BE2C (cell line): ENCODE measurements around the gene AKAP13.
A peak's percentile ranks its signal among the peaks of the same experiment; 100 is the strongest.

Source experiments
- DNase-seq: peaks from one replicate; pipeline ENCODE4 v3.0.0-alpha.2; 2020
- H3K27me3 ChIP-seq: fragments of 250-450 bp; sonication (Bioruptor Pico); 2 replicates; pipeline ENCODE4 v1.5.1; 2020; ENCODE audit warnings: mild to moderate bottlenecking
- H3K36me3 ChIP-seq: fragments of 250-450 bp; sonication (Bioruptor Pico); 2 replicates; pipeline ENCODE4 v1.5.1; 2020; ENCODE audit warnings: mild to moderate bottlenecking
- H3K4me1 ChIP-seq: fragments of 250-450 bp; sonication (Bioruptor Pico); 2 replicates; pipeline ENCODE4 v1.5.1; 2020
- H3K4me3 ChIP-seq: 2 replicates; pipeline ENCODE4 v1.5.1; 2011; ENCODE audit warnings: low read depth, low read length
- H3K9me3 ChIP-seq: fragments of 250-450 bp; sonication (Bioruptor Pico); 2 replicates; pipeline ENCODE4 v1.5.1; 2020
- CTCF ChIP-seq: IDR thresholded peaks from 2 replicates; pipeline ENCODE4 v1.5.1; 2012; ENCODE audit warnings: mild to moderate bottlenecking, low read depth, low read length

Gene AKAP13

GRCh38 chr15:85633859-85634258 is 253.5 kb downstream of the AKAP13 start:
- H3K4me3 ChIP-seq: no peak overlapping the region
- H3K4me1 ChIP-seq: no peaks in the 10 kb centered on the region
- no peak for TF ChIP-seq CTCF
- H3K27me3 ChIP-seq: no peaks in the 10 kb centered on the region
- H3K9me3 ChIP-seq: no peaks in the 10 kb centered on the region
- no peaks in the 10 kb centered on the region for H3K36me3 ChIP-seq
- no peak for DNase-seq

DNA sequence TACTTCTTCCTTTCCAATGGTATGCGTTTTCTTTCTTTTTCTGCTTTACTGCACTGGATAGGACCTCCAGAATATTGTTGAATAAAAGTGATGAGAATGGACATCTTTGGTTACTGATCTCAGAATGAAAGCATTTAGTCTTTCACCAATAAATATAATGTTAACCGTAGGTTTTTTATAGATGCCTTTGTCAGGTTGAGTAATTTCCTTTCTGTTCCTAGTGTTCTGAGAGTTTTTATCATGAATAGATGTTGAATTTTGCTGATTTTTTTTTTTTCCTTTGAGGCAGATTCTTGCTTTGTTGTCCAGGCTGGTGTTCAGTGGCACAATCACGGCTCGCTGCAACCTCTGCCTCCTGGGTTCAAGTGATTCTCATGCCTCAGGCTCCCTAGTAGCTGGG is 255.9 kb downstream of the AKAP13 start:
- Histone ChIP-seq H3K9me3 (no peaks in the 10 kb centered on the region), H3K27me3 (no peaks in the 10 kb centered on the region), H3K4me1 (no peaks in the 10 kb centered on the region; the same call in 1 of the 2 replicates), H3K4me3 (no peak overlapping the region), H3K36me3 (peaks cover 14% of the 10 kb centered on the region)
- no peak for DNase-seq
- no peak for TF ChIP-seq CTCF

- Histone ChIP-seq H3K4me1 (no peaks in the 10 kb centered on the region; the same call in 1 of the 2 replicates), H3K36me3 (peaks cover 26% of the 10 kb centered on the region), H3K4me3 (no peak overlapping the region), H3K27me3 (no peaks in the 10 kb centered on the region), H3K9me3 (no peaks in the 10 kb centered on the region)
- DNase-seq: no peak
- TF ChIP-seq CTCF: no peak
Observed at GRCh38 chr15:85639752-85640381, 259.5 kb downstream of the AKAP13 start.

- no peak overlapping the region for H3K4me3 ChIP-seq
- H3K4me1 ChIP-seq: no peaks in the 10 kb centered on the region; the same call in none of the 2 replicates
- no peak for DNase-seq
- H3K36me3 ChIP-seq: peaks cover 33% of the 10 kb centered on the region
- H3K27me3 ChIP-seq: no peaks in the 10 kb centered on the region
- TF ChIP-seq CTCF: no peak
- H3K9me3 ChIP-seq: no peaks in the 10 kb centered on the region
Observed at GRCh38 chr15:85642065-85642692, 261.8 kb downstream of the AKAP13 start.

GRCh38 chr15:85642693-85643066 is 262.3 kb downstream of the AKAP13 start:
- Histone ChIP-seq H3K27me3 (no peaks in the 10 kb centered on the region), H3K4me3 (no peak overlapping the region), H3K9me3 (no peaks in the 10 kb centered on the region), H3K36me3 (peaks cover 34% of the 10 kb centered on the region), H3K4me1 (no peaks in the 10 kb centered on the region; the same call in none of the 2 replicates)
- DNase-seq: no peak
- TF ChIP-seq CTCF: no peak

- peak; percentile 15 for DNase-seq
- TF ChIP-seq CTCF: no peak
- no peak overlapping the region for H3K4me3 ChIP-seq
Observed at GRCh38 chr15:85646538-85647091, 266.2 kb downstream of the AKAP13 start.

More at GRCh38 chr15:85646538-85647091, 266.2 kb downstream of the AKAP13 start:
- H3K36me3 ChIP-seq: peaks cover 20% of the 10 kb centered on the region
- no peaks in the 10 kb centered on the region for H3K27me3 ChIP-seq
- no peaks in the 10 kb centered on the region for H3K9me3 ChIP-seq
- H3K4me1 ChIP-seq: peaks cover 6% of the 10 kb centered on the region
